HepG2 (cell line): ENCODE measurements around the gene MT1F. TPM values are rescaled to one million over a fixed set of nuclear protein-coding genes. Genes with fewer than 3 reads are reported as not detected.

ENCODE experiments used
- CCAR2 ChIP-seq: fragments of 200-400 bp; formaldehyde crosslinking; optimal IDR thresholded peaks from 2 replicates; pipeline ENCODE3; 2018; ENCODE audit warnings: low read depth, mild to moderate bottlenecking, low read length, moderate library complexity
- ETV6 ChIP-seq: sonication (generic); formaldehyde crosslinking; conservative IDR thresholded peaks from 2 replicates; pipeline ENCODE4 v1.4.0; 2020; ENCODE audit warnings: missing genetic modification reagents
- IKZF1 ChIP-seq: fragments of 450-650 bp; IDR thresholded peaks from 2 replicates; pipeline ENCODE4 v1.7.1; 2016
- KDM4B ChIP-seq: sonication (generic); formaldehyde crosslinking; IDR thresholded peaks from 2 replicates; pipeline ENCODE4 v1.4.0; 2020; ENCODE audit warnings: missing genetic modification reagents
- POLR2AphosphoS5 ChIP-seq: IDR thresholded peaks from 2 replicates; pipeline ENCODE4 v1.6.1; 2012; ENCODE audit warnings: low read depth, low read length
- SKIL ChIP-seq: sonication (generic); formaldehyde crosslinking; IDR thresholded peaks from 2 replicates; pipeline ENCODE4 v1.8.0; 2022; ENCODE audit warnings: missing genetic modification reagents, mild to moderate bottlenecking, moderate library complexity, borderline replicate concordance
- STAT6 ChIP-seq: sonication (generic); formaldehyde crosslinking; IDR thresholded peaks from 2 replicates; pipeline ENCODE4 v1.4.0; 2020; ENCODE audit warnings: missing genetic modification reagents, mild to moderate bottlenecking, borderline replicate concordance
- WIZ ChIP-seq: sonication (generic); formaldehyde crosslinking; IDR thresholded peaks from 2 replicates; pipeline ENCODE4 v1.5.1; 2020; ENCODE audit warnings: mild to moderate bottlenecking, missing genetic modification reagents
- ZC3H4 ChIP-seq: sonication (generic); formaldehyde crosslinking; IDR thresholded peaks from 2 replicates; pipeline ENCODE4 v1.4.0; 2020; ENCODE audit warnings: missing genetic modification reagents, borderline replicate concordance
- ZFYVE20 ChIP-seq: sonication (generic); formaldehyde crosslinking; IDR thresholded peaks from 2 replicates; pipeline ENCODE4 v1.8.0; 2023; ENCODE audit warnings: low read depth, mild to moderate bottlenecking, moderate library complexity, missing genetic modification reagents, borderline replicate concordance
- ZNF451 ChIP-seq: sonication (generic); formaldehyde crosslinking; IDR thresholded peaks from 2 replicates; pipeline ENCODE4 v1.5.0; 2020; ENCODE audit warnings: mild to moderate bottlenecking, missing genetic modification reagents
- ZNF605 ChIP-seq: sonication (generic); formaldehyde crosslinking; IDR thresholded peaks from 2 replicates; pipeline ENCODE4 v1.8.0; 2022; ENCODE audit warnings: mild to moderate bottlenecking, missing genetic modification reagents
- ZNF616 ChIP-seq: sonication (generic); formaldehyde crosslinking; IDR thresholded peaks from 2 replicates; pipeline ENCODE4 v1.5.0; 2020; ENCODE audit warnings: low read depth, mild to moderate bottlenecking, missing genetic modification reagents
- ZSCAN22 ChIP-seq: sonication (generic); formaldehyde crosslinking; IDR thresholded peaks from 2 replicates; pipeline ENCODE4 v1.4.0; 2020; ENCODE audit warnings: mild to moderate bottlenecking, missing genetic modification reagents
- polyA plus RNA-seq, 8 experiments: library from polyadenylated mRNA; depleted of rRNA in 3 of 8; stranded (reverse) in 7 of 8; unstranded in 1 of 8; fragments of >200 nt; fragmentation: Illumina TruSeq in 4 of 8; extraction: Trizol in 4 of 8; gene quantifications; 2 replicates each; pipeline versions ENCODE4 v1.2.1 to v1.2.3, GENCODE V29; 2011 to 2016; ENCODE audit warnings: low read depth in 4 of 8, missing spikeins in 1 of 8, mixed read lengths in 1 of 8; ENCODE audit not compliant: insufficient read depth in 1 of 8
- total RNA-seq, 5 experiments: library from RNA; depleted of rRNA; stranded (reverse); fragments of >200 nt; fragmentation: Illumina TruSeq; extraction: Trizol; gene quantifications; 2 replicates each; pipeline ENCODE4 v1.2.3, GENCODE V29; 2016; ENCODE audit warnings: low read depth in 1 of 5
- TF ChIP-seq, protein P1 (sequence below): fragments of 450-650 bp; IDR thresholded peaks from 2 replicates; pipeline ENCODE4 v1.6.1; 2017
- TF ChIP-seq, protein P2 (sequence below): sonication (generic); formaldehyde crosslinking; IDR thresholded peaks from 2 replicates; pipeline ENCODE4 v1.8.1; 2023; ENCODE audit warnings: mild to moderate bottlenecking, inconsistent platforms, moderate library complexity, missing genetic modification reagents, borderline replicate concordance
- TF ChIP-seq, protein P3 (sequence below): sonication (generic); formaldehyde crosslinking; IDR thresholded peaks from 2 replicates; pipeline ENCODE4 v1.5.0; 2020; ENCODE audit warnings: missing genetic modification reagents
- TF ChIP-seq, protein P4 (sequence below): sonication (generic); formaldehyde crosslinking; IDR thresholded peaks from 2 replicates; pipeline ENCODE4 v1.4.0; 2020; ENCODE audit warnings: mild to moderate bottlenecking, missing genetic modification reagents

Gene MT1F
- total and polyA plus RNA-seq, 2 of the 13 experiments (the other 11 are each of a cell fraction or from before 2014, with no cell fraction given) = 1.9 to 169 TPM

DNA sequence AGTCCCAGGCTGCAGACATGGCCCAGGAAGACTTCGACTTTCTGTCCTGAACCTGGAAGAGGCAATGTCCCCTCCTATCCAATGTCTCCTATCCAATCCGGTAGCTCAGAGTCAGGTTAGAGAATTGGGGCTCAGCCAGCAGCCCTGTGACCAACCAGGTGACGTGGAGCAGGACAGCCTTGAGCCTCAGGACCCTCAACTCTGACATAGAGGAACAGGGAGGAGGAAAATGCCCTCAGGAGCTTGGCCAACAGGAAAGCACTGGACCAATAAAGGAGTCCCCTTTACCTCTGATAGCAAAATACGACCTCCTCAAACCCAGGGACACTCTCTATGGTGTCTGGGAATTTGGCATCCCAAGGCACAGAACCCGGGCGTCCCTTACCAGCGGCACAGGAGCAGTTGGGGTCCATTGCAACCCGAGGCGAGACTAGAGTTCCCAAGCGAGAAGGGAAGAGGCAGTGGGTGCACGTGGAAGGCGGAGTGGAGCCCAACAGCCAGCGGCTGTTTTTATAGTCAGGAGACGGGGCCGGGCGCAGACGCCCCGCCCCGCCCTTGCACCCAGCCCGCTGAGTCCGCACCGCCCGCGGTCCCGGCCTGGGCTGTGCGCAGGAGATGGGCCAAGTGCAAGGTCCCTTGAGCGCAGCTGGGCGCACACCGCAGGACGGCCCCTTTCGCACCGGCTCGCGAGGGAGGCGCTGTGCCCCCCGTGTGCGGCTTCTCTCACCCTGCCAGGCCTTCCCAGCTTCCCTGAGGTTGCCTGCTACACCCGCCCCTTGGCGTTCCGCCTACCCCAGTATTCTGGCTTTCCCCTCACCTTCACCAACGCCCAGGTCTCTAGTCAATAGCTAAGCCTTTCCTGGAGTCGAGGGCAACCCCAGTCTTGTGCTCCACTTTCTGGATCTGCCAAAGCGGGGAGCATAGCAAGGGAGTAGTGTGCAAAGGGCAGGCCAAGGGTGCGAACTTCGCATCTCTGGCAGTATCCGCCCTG is 10.1 kb downstream of the MT1F start, which contains the start of gene MT1G (continued):
- no peak; the same call in 1 of the 2 replicates for TF ChIP-seq STAT6 (CRISPR knock-in tag)
- TF ChIP-seq ZC3H4 = no peak
- no peak for TF ChIP-seq ZFYVE20 (CRISPR knock-in tag)
- TF ChIP-seq, protein P1, sequence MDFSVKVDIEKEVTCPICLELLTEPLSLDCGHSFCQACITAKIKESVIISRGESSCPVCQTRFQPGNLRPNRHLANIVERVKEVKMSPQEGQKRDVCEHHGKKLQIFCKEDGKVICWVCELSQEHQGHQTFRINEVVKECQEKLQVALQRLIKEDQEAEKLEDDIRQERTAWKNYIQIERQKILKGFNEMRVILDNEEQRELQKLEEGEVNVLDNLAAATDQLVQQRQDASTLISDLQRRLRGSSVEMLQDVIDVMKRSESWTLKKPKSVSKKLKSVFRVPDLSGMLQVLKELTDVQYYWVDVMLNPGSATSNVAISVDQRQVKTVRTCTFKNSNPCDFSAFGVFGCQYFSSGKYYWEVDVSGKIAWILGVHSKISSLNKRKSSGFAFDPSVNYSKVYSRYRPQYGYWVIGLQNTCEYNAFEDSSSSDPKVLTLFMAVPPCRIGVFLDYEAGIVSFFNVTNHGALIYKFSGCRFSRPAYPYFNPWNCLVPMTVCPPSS = no peak
- no peak for TF ChIP-seq ZSCAN22 (CRISPR knock-in tag)
- TF ChIP-seq ZNF605 = no peak
- no peak for TF ChIP-seq CCAR2
- no peak for TF ChIP-seq ETV6
- TF ChIP-seq KDM4B = no peak
- peak; percentile 49; the same call in 1 of the 2 replicates for TF ChIP-seq POLR2AphosphoS5
- TF ChIP-seq, protein P2, sequence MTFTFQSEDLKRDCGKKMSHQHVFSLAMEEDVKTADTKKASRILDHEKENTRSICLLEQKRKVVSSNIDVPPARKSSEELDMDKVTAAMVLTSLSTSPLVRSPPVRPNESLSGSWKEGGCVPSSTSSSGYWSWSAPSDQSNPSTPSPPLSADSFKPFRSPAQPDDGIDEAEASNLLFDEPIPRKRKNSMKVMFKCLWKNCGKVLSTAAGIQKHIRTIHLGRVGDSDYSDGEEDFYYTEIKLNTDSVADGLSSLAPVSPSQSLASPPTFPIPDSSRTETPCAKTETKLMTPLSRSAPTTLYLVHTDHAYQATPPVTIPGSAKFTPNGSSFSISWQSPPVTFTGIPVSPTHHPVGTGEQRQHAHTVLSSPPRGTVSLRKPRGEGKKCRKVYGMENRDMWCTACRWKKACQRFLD = peak; percentile 72; the same call in 1 of the 2 replicates
- TF ChIP-seq ZNF616 = no peak
- peak; percentile 83; the same call in 1 of the 2 replicates for TF ChIP-seq WIZ (CRISPR knock-in tag)
- peak; percentile 61; the same call in 1 of the 2 replicates for TF ChIP-seq SKIL (CRISPR knock-in tag)
- TF ChIP-seq, protein P3, sequence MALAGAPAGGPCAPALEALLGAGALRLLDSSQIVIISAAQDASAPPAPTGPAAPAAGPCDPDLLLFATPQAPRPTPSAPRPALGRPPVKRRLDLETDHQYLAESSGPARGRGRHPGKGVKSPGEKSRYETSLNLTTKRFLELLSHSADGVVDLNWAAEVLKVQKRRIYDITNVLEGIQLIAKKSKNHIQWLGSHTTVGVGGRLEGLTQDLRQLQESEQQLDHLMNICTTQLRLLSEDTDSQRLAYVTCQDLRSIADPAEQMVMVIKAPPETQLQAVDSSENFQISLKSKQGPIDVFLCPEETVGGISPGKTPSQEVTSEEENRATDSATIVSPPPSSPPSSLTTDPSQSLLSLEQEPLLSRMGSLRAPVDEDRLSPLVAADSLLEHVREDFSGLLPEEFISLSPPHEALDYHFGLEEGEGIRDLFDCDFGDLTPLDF (CRISPR knock-in tag) = no peak; the same call in 1 of the 2 replicates
- TF ChIP-seq, protein P4, sequence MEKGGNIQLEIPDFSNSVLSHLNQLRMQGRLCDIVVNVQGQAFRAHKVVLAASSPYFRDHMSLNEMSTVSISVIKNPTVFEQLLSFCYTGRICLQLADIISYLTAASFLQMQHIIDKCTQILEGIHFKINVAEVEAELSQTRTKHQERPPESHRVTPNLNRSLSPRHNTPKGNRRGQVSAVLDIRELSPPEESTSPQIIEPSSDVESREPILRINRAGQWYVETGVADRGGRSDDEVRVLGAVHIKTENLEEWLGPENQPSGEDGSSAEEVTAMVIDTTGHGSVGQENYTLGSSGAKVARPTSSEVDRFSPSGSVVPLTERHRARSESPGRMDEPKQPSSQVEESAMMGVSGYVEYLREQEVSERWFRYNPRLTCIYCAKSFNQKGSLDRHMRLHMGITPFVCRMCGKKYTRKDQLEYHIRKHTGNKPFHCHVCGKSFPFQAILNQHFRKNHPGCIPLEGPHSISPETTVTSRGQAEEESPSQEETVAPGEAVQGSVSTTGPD (CRISPR knock-in tag) = no peak
- 0 out of 2 replicates have a peak, but pooled peaks have one; percentile 83 for TF ChIP-seq ZNF451 (CRISPR knock-in tag)
- TF ChIP-seq IKZF1 = no peak
